GM18502 (cell line): ENCODE measurements around the gene KCNJ6.

Experiments used
- ATAC-seq: cut with Tn5 transposase; IDR thresholded peaks from one replicate; pipeline ENCODE4 v1.9.1; 2021; ENCODE audit warnings: mild to moderate bottlenecking; ENCODE audit not compliant: unreplicated experiment, poor library complexity

The KCNJ6 gene

GRCh38 chr21:37869661-37870060 is 46.6 kb downstream of the KCNJ6 start:
- no peak for ATAC-seq

GRCh38 chr21:37868446-37869295 is 47.6 kb downstream of the KCNJ6 start:
- ATAC-seq = no peak

- ATAC-seq = no peak
These were observed 50.2 kb downstream of the KCNJ6 start for GRCh38 chr21:37866027-37866426.

GRCh38 chr21:37865156-37865555 is 51.1 kb downstream of the KCNJ6 start:
- ATAC-seq = no peak

GRCh38 chr21:37863842-37864241 is 52.4 kb downstream of the KCNJ6 start:
- no peak for ATAC-seq

- peak; percentile 68 for ATAC-seq
These were observed 53.7 kb downstream of the KCNJ6 start for GRCh38 chr21:37862536-37862935.

GRCh38 chr21:37861561-37861960 is 54.7 kb downstream of the KCNJ6 start:
- ATAC-seq = no peak

- ATAC-seq = no peak
These were observed 55.8 kb downstream of the KCNJ6 start for GRCh38 chr21:37860416-37860815.

GRCh38 chr21:37855647-37856625 is 60.3 kb downstream of the KCNJ6 start:
- ATAC-seq = no peak

- no peak for ATAC-seq
These were observed 61.0 kb downstream of the KCNJ6 start for GRCh38 chr21:37855271-37855646.

GRCh38 chr21:37849506-37850102 is 66.7 kb downstream of the KCNJ6 start:
- ATAC-seq = no peak

GRCh38 chr21:37848721-37849490 is 67.4 kb downstream of the KCNJ6 start:
- ATAC-seq = no peak

- no peak for ATAC-seq
These were observed 70.7 kb downstream of the KCNJ6 start for GRCh38 chr21:37845535-37845934.

- no peak for ATAC-seq
These were observed 73.1 kb downstream of the KCNJ6 start for GRCh38 chr21:37843191-37843590.

GRCh38 chr21:37842163-37842919 is 73.9 kb downstream of the KCNJ6 start:
- ATAC-seq = no peak

- no peak for ATAC-seq
These were observed 78.9 kb downstream of the KCNJ6 start for GRCh38 chr21:37837381-37837780.

- ATAC-seq = no peak
These were observed 80.8 kb downstream of the KCNJ6 start for GRCh38 chr21:37835481-37835880.

- ATAC-seq = no peak
These were observed 83.0 kb downstream of the KCNJ6 start for GRCh38 chr21:37833301-37833700.

- ATAC-seq = no peak
These were observed 86.8 kb downstream of the KCNJ6 start for GRCh38 chr21:37829447-37829846.
